HG03103 (cell line): Measurements from ENCODE around the gene PXDN.
"Not testable (repeated sequence)": the region's sequence is repeated elsewhere in the genome, so short reads cannot be mapped to it uniquely, and the experiment has no call there.

Experiments
- ATAC-seq: cut with Tn5 transposase; IDR thresholded peaks from one replicate; pipeline ENCODE4 v1.9.1; 2021; ENCODE audit warnings: low read depth; ENCODE audit not compliant: unreplicated experiment

Gene PXDN

GRCh38 chr2:1727101-1727771, 17.1 kb downstream of the PXDN start:
- no peak for ATAC-seq

GRCh38 chr2:1726558-1726957, 17.8 kb downstream of the PXDN start:
- ATAC-seq, result no peak

GRCh38 chr2:1724351-1724750, 20.0 kb downstream of the PXDN start:
- not testable (repeated sequence) for ATAC-seq

- ATAC-seq, result no peak
Measured at GRCh38 chr2:1723397-1724042, 20.8 kb downstream of the PXDN start.

GRCh38 chr2:1722692-1723091, 21.6 kb downstream of the PXDN start:
- ATAC-seq, result no peak

- no peak for ATAC-seq
Measured at GRCh38 chr2:1721706-1722646, 22.3 kb downstream of the PXDN start.

- no peak for ATAC-seq
Measured at GRCh38 chr2:1718339-1719220, 25.7 kb downstream of the PXDN start.

GRCh38 chr2:1717113-1717512, 27.2 kb downstream of the PXDN start:
- no peak for ATAC-seq

- no peak for ATAC-seq
Measured at GRCh38 chr2:1716441-1716840, 27.9 kb downstream of the PXDN start.

- ATAC-seq, result not testable (repeated sequence)
Measured at GRCh38 chr2:1716014-1716305, 28.4 kb downstream of the PXDN start.

- no peak for ATAC-seq
Measured at GRCh38 chr2:1715184-1716013, 28.9 kb downstream of the PXDN start.

GRCh38 chr2:1714291-1715064, 29.8 kb downstream of the PXDN start:
- no peak for ATAC-seq

GRCh38 chr2:1713839-1714236, 30.5 kb downstream of the PXDN start:
- no peak for ATAC-seq

GRCh38 chr2:1713142-1713838, 31.0 kb downstream of the PXDN start:
- no peak for ATAC-seq

GRCh38 chr2:1709946-1710560, 34.3 kb downstream of the PXDN start:
- no peak for ATAC-seq

- no peak for ATAC-seq
Measured at GRCh38 chr2:1709335-1709605, 35.0 kb downstream of the PXDN start.

GRCh38 chr2:1708476-1709334, 35.6 kb downstream of the PXDN start:
- ATAC-seq, result no peak
